NAMALWA (cell line): ENCODE data around the gene DLX3.

Source experiments
- DNase-seq: peaks from one replicate; pipeline ENCODE4 v3.0.0-alpha.2; 2015; ENCODE audit warnings: low spot score

Gene DLX3

GRCh38 chr17:49957350-49957749, 37.7 kb downstream of the DLX3 start:
- no peak for DNase-seq

DNA sequence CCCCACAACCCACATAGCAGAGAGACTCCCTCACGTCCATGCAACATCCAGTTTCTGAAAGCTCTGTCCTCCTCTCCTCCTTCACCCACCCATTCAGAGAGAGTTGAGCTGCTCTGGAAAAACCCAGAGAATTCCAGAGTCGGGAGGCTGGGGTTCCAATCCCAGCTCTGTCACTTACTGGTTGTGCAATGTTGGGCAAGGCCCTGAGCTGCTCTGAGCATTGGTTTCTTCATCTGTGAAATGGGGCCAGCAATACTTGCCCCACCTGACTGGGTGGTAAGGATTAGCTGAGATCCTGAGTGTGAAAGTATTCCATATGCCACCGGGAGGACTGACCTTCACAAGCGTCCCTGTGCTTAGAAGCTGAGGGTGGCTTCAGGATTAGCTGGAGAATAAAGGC, 38.2 kb downstream of the DLX3 start:
- no peak for DNase-seq

DNA sequence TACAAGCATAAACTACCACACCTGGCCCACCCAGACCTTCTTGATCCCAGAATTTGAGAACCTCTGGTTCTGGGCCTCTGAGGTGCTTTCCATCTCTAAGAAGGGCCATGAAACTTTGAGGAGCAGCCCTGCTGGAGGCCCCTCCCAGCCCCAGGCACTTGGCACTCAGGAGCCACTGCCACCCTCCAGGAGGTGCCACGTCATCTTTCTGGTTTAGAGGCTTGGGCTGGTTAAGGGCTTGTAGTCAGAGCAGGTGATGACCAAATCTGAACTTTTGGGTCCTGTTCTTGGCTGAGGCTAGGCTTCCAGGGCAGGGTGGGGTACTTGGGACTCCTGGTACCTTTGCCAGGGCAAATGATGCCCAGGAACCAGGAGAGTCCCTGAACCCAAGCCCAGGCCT, 39.9 kb downstream of the DLX3 start:
- no peak for DNase-seq

GRCh38 chr17:49952912-49953497, 42.0 kb downstream of the DLX3 start:
- no peak for DNase-seq

GRCh38 chr17:49952209-49952911, 42.7 kb downstream of the DLX3 start:
- DNase-seq, result peak; percentile 85

DNA sequence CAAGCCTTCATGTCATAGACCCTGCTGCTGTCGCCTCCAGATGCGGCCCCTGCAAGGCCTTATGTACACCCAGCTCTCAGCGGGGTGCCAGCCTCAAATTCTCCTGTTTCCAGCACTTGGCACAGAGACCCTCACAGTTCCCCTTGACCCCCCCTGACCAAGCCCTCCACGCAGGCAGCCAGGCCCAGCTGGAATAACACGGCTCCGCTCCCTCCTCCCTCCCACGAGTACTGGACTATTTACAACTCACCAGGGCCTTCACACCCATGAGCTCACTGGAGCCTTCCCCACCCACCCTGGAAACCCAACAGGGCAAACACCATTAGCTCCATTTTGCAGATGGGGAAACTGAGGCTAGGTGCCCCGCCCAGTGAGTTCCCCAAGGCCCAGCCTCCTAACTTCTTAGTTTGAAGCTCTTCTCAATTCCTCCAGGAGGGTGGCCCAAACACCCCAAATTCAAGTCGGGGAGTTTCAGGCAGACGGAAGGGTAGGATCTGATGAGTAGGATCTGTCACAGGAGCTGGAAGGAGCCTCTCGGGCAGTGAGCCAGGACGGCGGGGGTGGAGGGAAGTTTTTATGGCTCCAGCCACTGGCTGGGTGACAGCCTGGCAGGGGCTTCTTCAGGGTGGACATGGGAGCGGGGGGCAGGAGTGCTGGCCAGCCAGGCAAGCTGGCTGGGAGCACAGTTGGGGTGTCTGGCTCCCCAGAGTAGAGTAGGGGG, 43.5 kb downstream of the DLX3 start:
- DNase-seq, result no peak

DNA sequence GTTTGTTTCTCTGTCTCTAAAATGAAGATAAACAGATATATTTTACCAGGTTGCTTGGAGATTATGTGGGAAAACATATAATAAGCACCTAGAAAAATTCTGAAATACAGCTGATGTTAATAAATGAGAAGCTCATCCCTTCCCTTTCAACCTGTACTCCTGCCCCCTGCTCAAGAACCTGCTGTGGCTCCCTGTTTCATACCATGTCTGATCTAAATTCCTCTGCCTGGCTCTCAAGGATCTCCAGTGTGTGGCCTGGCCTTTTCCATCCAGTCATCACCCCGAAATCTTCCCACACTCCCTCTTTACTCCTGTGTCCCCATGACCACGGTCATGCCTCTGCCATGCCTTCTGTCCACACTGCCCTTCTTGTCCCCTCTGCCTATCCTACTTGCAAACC, 45.4 kb downstream of the DLX3 start:
- DNase-seq, result no peak

DNA sequence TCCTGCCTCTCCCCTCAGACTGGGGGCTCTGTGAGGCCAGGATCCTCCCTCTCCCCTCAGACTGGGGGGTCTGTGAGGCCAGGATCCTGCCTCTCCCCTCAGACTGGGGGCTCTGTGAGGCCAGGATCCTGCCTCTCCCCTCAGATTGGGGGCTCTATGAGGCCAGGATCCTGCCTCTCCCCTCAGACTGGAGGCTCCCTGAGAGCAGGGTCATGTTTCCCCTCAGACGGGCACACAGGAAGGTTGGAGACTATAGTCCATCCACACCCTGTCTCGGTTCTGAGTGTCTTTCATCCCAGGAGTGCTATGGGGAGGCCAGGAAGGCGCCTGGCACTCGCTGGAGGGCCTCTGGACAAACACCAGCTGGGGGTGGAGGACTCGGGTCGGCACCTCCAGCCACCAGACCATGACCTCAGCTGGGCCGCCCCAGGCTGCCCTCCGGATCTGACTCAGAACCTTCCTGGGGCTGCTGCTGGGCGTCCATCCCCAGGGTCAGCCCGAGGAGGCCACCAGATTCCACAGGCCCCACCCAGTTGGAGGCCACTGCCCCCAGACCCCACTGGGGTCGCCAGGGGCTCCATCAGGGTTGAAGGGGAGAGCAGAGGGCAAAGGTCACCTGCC, 48.0 kb downstream of the DLX3 start:
- no peak for DNase-seq

DNA sequence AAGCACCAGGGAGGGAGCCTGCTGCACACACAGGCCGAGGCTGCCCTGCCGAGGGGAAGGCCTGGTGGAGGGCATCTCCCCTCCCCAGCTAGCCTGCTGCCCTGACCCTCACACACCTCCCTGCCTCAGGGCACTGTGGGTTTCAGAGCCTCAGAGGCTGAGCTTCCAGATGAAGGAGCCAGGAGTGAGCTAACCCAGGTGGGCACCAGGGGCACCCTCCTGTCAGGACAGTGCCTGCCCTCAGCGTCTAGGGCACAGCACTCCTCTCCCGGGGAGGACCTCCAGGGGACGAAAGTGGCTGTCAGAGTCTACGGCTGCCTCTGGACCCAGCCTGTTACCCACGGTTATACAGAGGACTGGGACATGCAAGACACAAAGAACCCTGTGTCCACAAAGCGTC, 48.8 kb downstream of the DLX3 start:
- DNase-seq, result no peak

DNA sequence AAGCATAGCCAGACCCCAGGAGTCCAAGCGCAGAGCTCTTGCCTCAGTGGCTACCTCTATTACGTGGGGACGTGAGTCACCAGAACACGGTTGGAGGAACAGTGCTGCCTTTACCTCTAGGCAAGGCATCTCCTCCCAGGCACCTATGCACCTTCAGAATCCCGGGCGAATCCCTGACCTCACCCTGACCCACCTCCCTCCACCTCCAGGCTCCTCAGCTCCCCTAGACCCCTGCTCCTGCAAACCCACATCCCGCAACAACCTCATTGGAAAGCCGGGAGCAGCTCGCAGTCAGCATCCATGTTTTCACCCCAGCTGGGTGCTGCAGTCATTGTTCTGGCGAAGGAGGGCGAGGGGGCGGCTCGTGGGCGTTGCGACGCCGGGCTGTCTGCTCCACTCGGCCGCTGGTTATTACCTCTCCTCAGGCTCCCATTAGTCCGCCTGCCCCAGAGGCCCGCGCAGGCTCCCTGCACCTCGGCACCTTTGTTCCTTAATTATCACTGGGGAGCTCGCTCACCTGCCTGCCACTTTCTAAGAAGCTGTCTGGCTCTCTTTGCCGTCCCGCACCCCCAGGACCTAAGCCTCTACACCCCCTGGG, 50.7 kb downstream of the DLX3 start:
- no peak for DNase-seq

DNA sequence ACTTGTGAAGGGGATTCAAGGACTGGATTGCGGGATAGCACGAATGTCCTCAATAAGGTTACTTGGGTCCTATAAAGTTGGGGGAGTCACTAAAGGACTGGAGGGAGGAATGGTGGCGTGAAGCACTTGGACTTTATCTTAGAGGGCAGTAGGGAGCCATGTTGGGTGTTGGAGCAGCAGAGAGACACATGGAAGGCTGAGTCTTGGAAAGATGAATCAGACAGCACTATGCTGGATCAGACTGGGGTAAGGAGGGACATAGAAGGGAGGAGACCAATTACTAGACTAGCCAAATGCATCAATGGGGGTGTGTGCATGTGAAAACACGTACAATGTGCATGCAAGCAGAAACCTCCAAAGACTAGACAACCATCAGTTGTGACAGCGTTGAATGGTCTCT, 52.1 kb downstream of the DLX3 start:
- DNase-seq, result no peak

DNA sequence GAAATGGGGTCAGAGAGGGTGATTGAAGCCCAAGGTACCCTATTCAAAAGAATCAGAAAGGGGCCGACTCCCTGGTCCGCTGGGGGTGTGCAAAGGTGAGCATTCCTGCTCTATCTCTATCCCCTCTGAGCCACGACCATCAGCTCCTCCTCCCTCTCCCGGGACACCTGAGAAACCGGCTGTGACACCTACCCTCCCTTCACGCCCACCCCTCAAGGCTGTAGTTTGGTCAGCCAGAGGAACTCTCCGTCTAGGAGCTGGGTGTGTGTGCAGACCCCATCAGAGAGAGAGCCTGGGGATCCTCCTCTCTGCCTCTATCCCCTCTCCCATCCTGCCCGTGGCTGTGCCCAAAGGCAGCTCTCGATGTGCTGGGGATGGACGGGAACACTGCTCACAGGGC, 53.6 kb downstream of the DLX3 start:
- DNase-seq, result no peak
